GM18909 (cell line): ENCODE data around the gene ALKBH7.
"Not testable (repeated sequence)": the region's sequence is repeated elsewhere in the genome, so short reads cannot be mapped to it uniquely, and the experiment has no call there.

Source experiments
- ATAC-seq: cut with Tn5 transposase; IDR thresholded peaks from one replicate; pipeline ENCODE4 v1.9.1; 2021; ENCODE audit warnings: mild to moderate bottlenecking; ENCODE audit not compliant: unreplicated experiment, poor library complexity

Gene ALKBH7

DNA sequence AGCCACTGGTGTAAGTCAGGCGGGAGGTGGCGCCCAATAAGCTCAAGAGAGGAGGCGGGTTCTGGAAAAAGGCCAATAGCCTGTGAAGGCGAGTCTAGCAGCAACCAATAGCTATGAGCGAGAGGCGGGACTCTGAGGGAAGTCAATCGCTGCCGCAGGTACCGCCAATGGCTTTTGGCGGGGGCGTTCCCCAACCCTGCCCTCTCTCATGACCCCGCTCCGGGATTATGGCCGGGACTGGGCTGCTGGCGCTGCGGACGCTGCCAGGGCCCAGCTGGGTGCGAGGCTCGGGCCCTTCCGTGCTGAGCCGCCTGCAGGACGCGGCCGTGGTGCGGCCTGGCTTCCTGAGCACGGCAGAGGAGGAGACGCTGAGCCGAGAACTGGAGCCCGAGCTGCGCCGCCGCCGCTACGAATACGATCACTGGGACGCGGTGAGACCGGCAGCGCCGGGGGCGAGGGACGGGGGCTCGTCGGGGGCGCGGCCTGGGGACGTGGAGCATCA lies at the start of gene ALKBH7:
TSS of gene ALKBH7 (plus strand) at position 201 of the 502 bp plus-strand sequence. CDS start at position 228, 27 bp downstream.
- ATAC-seq: peak; percentile 73

DNA sequence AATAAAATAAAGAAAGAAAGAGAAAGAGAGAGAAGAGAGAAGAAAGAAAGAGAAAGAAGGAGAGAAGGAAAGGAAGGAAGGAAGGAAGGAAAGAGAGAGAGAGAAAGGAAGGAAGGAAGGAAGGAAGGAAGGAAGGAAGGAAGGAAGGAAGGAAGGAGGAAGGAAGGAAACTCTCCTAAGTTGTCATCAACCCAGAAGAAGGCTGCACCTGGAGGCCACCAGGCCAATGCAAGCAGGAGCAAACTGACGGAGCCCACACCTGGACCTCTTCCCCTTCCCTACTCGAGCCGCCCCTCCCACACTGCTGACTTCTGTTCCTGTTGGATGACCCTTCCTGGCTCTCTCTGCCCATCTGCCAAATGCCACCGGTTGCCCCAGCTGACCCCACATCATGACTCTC lies 47.8 kb upstream of the ALKBH7 start:
- ATAC-seq: no peak

- no peak for ATAC-seq
Observed at GRCh38 chr19:6325614-6326013, 47.0 kb upstream of the ALKBH7 start.

- no peak for ATAC-seq
Observed at GRCh38 chr19:6326815-6327214, 45.8 kb upstream of the ALKBH7 start.

DNA sequence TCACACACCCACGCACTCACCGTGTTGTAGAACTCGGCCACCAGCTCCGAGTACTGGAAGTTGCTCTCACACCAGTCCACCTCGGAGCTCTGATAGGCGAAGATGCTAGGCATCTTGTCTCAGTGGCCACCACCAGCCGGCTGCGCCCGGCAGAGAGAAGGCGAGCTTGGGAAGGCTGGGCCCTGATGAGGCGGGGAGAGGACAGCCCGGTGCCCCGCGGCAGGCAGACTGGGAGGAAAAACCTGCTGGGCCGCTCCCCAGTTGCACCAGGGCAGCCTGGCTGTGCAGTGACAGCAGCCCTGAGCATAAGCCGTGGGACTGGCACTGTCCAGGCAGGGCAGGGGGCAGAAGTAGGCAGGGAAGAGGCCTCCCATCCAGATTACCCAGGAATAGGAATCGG lies 39.2 kb upstream of the ALKBH7 start, which contains the start of gene ACER1:
TSS of gene ACER1 (minus strand) at position 174 of the 400 bp plus-strand sequence. CDS start at position 113, 61 bp downstream.
- no peak for ATAC-seq

GRCh38 chr19:6334490-6335285 lies 37.9 kb upstream of the ALKBH7 start:
- no peak for ATAC-seq

- no peak for ATAC-seq
Observed at GRCh38 chr19:6340493-6341201, 31.9 kb upstream of the ALKBH7 start.

GRCh38 chr19:6343462-6343861 lies 29.1 kb upstream of the ALKBH7 start:
- ATAC-seq: no peak

DNA sequence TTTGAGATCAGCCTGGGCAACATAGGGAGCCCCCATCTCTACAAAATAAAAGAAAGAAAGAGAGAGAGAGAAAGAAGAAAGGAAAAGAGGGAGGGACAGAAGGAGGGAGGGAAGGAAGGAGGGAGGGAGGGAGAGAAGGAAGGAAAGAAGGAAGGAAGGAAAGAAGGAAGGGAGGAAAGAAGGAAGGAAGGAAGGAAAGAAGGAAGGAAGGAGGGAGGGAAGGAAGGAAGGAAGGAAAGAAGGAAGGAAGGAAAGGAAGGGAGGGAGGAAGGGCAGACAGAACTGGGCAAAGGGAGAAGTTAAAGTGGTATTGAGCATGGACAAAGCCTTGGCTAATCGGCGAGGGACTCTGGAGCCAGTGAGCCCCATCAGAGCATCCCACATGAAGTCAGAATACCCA lies 23.3 kb upstream of the ALKBH7 start:
- not testable (repeated sequence) for ATAC-seq

DNA sequence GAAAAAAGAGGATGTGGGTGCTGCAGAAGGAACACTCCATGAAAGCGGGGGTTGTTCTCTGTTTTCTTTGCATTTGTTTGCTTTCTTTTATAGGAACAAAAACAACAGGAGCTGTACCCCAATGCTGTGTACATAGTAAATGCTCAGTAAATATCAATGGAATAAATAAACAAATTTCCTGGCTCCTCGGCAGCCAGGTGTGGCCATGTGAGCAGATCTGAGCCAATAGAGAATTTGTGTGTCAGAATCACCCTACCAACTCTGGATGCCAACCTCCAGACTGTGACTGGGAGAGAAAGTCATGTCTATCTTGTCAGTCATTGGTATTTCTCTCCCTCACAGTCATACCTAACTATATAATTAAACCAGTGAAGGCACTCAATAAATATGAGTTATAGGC lies 21.9 kb upstream of the ALKBH7 start:
- ATAC-seq: no peak

DNA sequence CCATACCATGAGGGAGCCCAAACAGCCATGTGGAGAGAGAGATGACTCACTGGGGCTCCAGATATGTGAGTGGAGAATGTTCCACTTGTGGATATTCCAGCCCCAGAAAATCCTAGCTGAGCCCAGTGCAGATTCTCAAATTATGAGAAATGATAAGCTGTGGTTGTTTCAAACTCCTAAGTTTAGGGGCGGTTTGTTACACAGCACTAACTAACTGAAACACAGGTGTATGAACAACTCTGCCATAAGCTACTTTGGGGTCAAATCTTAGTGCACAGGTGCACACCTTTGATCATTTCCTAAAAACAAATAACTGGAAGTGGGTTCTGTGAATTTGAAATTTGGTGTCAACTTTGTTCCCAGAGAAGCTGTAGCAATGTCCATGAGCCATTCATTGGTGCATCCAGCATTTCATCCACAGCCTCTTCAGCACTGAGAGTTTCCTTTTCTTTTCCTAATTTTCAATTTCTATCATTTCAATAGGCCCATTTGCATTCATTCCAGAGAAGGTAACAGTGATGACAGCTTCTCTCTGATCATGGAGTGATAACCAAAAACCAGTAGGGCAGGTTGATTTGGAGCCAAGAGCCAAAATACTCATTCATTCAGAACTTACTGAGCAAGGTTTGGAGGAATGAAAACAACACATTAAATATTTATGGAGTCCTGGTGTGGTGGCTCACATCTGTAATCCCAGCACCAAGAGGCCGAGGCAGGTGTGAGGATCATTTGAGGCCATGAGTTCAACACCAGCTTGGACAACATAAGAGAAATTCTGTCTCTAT lies 20.0 kb upstream of the ALKBH7 start:
- no peak for ATAC-seq

DNA sequence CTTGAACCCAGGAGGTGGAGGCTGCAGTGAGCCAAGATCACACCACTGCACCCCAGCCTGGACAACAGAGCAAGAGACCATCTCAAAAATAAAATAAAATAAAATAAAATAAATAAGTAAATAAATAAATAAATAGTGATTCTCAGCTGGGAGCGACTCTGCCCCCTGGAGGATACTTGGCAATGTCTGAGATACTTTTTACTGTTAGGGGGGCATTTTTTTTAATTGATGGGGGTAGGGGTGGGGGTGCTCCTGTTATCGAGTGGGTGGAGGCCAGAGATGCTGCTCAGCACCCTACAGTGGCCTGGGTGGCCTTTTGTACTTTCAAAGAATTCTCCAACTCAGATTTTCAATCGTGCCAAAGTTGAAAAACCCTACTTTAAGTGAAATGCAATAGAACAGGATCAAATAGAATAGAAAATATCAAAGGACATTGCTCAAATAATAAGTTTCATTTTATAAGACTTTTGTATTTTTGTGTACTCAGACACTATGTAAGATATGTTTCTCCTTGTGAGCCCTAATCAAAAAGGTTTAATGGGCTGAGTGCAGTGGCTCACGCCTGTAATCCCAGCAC lies 18.4 kb upstream of the ALKBH7 start:
- ATAC-seq: no peak

GRCh38 chr19:6355321-6356040 lies 17.1 kb upstream of the ALKBH7 start:
- ATAC-seq: not testable (repeated sequence)

GRCh38 chr19:6357174-6357573 lies 15.4 kb upstream of the ALKBH7 start:
- no peak for ATAC-seq

- no peak for ATAC-seq
Observed at GRCh38 chr19:6358003-6358402, 14.6 kb upstream of the ALKBH7 start.

DNA sequence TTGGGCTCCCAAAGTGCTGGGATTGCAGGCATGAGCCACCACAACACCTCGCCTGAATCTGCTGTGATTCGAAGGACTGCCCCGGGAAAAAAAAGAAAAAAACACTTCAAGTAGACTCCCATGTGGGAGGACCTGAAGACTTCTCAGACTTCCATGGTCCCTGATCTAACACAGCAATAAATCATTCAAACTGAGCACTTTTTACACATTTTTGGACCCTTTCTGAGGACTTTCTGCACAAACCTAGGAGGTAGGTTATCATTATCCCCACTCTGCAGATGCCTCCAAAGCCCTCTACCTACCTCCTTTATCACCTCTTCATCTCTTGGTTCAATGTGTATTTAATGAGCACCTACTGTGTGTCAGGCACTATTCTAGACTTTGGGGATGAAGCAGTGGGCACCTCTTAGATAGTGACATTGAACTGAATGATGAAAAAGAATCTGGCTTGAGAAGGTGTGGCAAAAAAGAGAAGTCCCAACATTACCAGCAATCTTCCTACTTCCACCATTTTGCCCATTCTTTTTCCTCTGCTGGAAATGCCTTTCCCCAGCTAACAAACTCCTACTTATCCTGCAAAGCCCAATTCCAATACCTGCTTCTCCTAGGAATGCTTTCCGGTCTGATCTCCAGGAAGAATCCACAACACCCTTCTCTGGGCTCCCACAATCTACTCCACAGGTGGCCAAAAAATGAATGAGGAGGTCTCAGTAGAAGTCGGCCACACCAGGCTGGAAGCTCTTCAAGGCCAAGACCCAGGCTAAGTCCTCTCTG lies 12.8 kb upstream of the ALKBH7 start:
- no peak for ATAC-seq

- ATAC-seq: not testable (repeated sequence)
Observed at GRCh38 chr19:6360445-6360844, 12.1 kb upstream of the ALKBH7 start.

DNA sequence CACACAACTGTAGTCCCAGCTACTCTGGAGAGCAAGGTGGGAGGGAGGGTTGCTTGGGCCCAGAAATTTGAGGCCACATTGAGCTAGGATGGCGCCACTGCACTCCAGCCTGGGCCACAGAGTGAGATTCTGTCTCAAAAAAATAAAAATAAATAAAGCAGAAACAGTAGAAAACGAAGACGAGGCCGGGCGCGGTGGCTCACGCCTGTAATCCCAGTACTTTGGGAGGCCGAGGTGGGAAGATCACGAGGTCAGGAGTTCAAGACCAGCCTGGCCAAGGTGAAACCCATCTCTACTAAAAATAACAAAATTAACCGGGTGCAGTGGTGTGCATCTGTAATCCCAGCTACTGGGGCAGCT lies 11.8 kb upstream of the ALKBH7 start:
- ATAC-seq: not testable (repeated sequence)

DNA sequence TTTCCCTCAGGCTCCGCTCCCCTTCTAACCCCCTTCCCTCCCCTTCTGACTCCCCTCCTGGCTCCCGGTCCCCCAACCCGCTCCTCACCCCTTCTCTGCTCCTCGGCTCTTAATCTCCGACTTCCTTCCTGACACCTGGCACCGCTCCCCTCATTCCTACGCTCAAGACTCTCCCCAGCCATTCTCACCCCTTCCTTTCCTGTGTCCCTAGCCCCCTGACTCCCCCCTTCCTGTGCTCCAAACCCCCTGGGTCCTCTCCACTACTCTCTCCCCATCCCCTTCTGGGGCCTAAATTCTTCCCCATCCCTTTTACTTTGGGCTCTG lies 10.6 kb upstream of the ALKBH7 start:
- peak; percentile 2 for ATAC-seq
